OCI-LY1 (cell line): Measurements from ENCODE around the gene DOK6.

Experiments used
- H2AFZ ChIP-seq: fragments of 200-600 bp; sonication (generic), shearing (Covaris generic); 2 replicates; pipeline ENCODE4 v1.6.0; 2014; ENCODE audit warnings: antibody characterized with exemption, mild to moderate bottlenecking, low read length
- H3F3A ChIP-seq: fragments of 200-600 bp; sonication (generic), shearing (Covaris generic); 2 replicates; pipeline ENCODE4 v1.6.0; 2014; ENCODE audit warnings: mild to moderate bottlenecking, antibody characterized with exemption, low read length, moderate library complexity; ENCODE audit not compliant: insufficient read depth
- H3K27ac ChIP-seq: fragments of 200-600 bp; sonication (generic); 2 replicates; pipeline ENCODE4 v1.5.1; 2014; ENCODE audit warnings: low read length, mixed run types, mild to moderate bottlenecking, low read depth; ENCODE audit not compliant: poor library complexity, severe bottlenecking
- H3K27me3 ChIP-seq: fragments of 200-600 bp; sonication (generic); 2 replicates; pipeline ENCODE4 v1.6.0; 2014; ENCODE audit warnings: antibody characterized with exemption, mild to moderate bottlenecking, low read length, moderate library complexity; ENCODE audit not compliant: insufficient read depth
- H3K36me3 ChIP-seq: fragments of 200-600 bp; sonication (generic); 2 replicates; pipeline ENCODE4 v1.6.1; 2014; ENCODE audit warnings: mild to moderate bottlenecking, antibody characterized with exemption, low read length, moderate library complexity, mixed read lengths; ENCODE audit not compliant: insufficient read depth
- H3K4me1 ChIP-seq: fragments of 200-600 bp; sonication (generic); 2 replicates; pipeline ENCODE4 v1.5.1; 2014; ENCODE audit warnings: mild to moderate bottlenecking, low read length, moderate library complexity; ENCODE audit not compliant: insufficient read depth, severe bottlenecking
- H3K4me2 ChIP-seq: fragments of 200-600 bp; sonication (generic), shearing (Covaris generic); 2 replicates; pipeline ENCODE4 v1.6.1; 2014; ENCODE audit warnings: low read length
- H3K4me3 ChIP-seq: fragments of 200-600 bp; sonication (generic); 2 replicates; pipeline ENCODE4 v1.5.1; 2014; ENCODE audit warnings: low read length, low read depth, mild to moderate bottlenecking, mixed read lengths; ENCODE audit not compliant: poor library complexity, severe bottlenecking
- H3K79me2 ChIP-seq: fragments of 200-600 bp; shearing (Covaris generic); 2 replicates; pipeline ENCODE4 v1.6.1; 2016; ENCODE audit warnings: mixed run types, low read length, mixed read lengths; ENCODE audit not compliant: insufficient read depth
- H3K9ac ChIP-seq: fragments of 200-600 bp; sonication (generic), shearing (Covaris generic); 2 replicates; pipeline ENCODE4 v1.6.1; 2014; ENCODE audit warnings: mild to moderate bottlenecking, low read length, mixed read lengths
- H3K9me2 ChIP-seq: fragments of 200-600 bp; sonication (generic), shearing (Covaris generic); 2 replicates; pipeline ENCODE4 v1.6.1; 2014; ENCODE audit warnings: low read depth, mild to moderate bottlenecking, low read length, mixed read lengths
- H3K9me3 ChIP-seq: fragments of 200-600 bp; shearing (Covaris generic); 2 replicates; pipeline ENCODE4 v1.6.1; 2014; ENCODE audit warnings: low read length, mixed read lengths
- H4K20me1 ChIP-seq: fragments of 200-600 bp; sonication (generic), shearing (Covaris generic); 2 replicates; pipeline ENCODE4 v1.6.0; 2016; ENCODE audit warnings: mild to moderate bottlenecking, low read length; ENCODE audit not compliant: insufficient read depth
- EZH2 ChIP-seq: fragments of 200-600 bp; sonication (generic), shearing (Covaris generic); IDR thresholded peaks from 2 replicates; pipeline ENCODE4 v1.8.0; 2017; ENCODE audit warnings: borderline replicate concordance, mixed run types, mild to moderate bottlenecking, antibody characterized with exemption, low read length, moderate library complexity, mixed read lengths
- TF ChIP-seq, protein P1 (sequence below): fragments of 200-600 bp; sonication (generic), shearing (Covaris generic); IDR thresholded peaks from 2 replicates; pipeline ENCODE4 v1.5.1; 2017; ENCODE audit warnings: mild to moderate bottlenecking, antibody characterized with exemption, low read length, moderate library complexity, mixed read lengths

The DOK6 gene

GRCh38 chr18:69723434-69723833 lies 322.7 kb downstream of the DOK6 start:
- TF ChIP-seq, protein P1, sequence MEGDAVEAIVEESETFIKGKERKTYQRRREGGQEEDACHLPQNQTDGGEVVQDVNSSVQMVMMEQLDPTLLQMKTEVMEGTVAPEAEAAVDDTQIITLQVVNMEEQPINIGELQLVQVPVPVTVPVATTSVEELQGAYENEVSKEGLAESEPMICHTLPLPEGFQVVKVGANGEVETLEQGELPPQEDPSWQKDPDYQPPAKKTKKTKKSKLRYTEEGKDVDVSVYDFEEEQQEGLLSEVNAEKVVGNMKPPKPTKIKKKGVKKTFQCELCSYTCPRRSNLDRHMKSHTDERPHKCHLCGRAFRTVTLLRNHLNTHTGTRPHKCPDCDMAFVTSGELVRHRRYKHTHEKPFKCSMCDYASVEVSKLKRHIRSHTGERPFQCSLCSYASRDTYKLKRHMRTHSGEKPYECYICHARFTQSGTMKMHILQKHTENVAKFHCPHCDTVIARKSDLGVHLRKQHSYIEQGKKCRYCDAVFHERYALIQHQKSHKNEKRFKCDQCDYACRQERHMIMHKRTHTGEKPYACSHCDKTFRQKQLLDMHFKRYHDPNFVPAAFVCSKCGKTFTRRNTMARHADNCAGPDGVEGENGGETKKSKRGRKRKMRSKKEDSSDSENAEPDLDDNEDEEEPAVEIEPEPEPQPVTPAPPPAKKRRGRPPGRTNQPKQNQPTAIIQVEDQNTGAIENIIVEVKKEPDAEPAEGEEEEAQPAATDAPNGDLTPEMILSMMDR: no peak
- TF ChIP-seq EZH2: no peak
- Histone ChIP-seq H3K9me2 (no peaks in the 10 kb centered on the region), H3K4me2 (no peak overlapping the region), H3K79me2 (no peaks in the 10 kb centered on the region), H3K36me3 (no peaks in the 10 kb centered on the region), H3K9me3 (0 out of 2 replicates have a peak, but pooled peaks cover 5% of the 10 kb centered on the region), H3K27ac (no peak overlapping the region), H3K9ac (no peak overlapping the region), H3K4me1 (no peaks in the 10 kb centered on the region), H2AFZ (no peak overlapping the region), H3K27me3 (no peaks in the 10 kb centered on the region), H3K4me3 (no peak overlapping the region), H4K20me1 (no peaks in the 10 kb centered on the region), H3F3A (no peaks in the 10 kb centered on the region)

DNA sequence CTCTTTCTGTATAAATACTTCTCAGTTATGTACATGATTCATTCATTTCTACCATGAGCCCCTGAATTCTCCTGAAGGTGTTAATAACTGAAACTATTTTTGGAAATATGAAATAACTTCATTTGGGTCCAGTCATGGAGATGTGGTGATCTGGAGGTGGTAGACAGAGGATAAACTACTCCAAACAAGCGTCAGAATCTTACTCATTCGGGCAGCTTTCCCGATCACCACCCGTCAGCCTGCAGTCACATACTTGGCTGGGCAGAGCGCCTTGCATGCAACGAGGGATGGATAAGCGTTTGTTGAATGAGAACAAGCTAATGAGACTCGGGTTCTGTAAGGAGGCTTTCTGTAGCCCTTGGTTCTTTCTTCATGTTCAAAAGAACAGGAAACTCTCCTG lies 324.3 kb downstream of the DOK6 start:
- no peak for TF ChIP-seq EZH2
- TF ChIP-seq, protein P1: no peak
- no peaks in the 10 kb centered on the region for H3K79me2 ChIP-seq
- H4K20me1 ChIP-seq: no peaks in the 10 kb centered on the region
- H3K36me3 ChIP-seq: no peaks in the 10 kb centered on the region
- no peak overlapping the region for H2AFZ ChIP-seq
- H3F3A ChIP-seq: no peaks in the 10 kb centered on the region
- H3K9ac ChIP-seq: no peak overlapping the region
- no peaks in the 10 kb centered on the region for H3K9me3 ChIP-seq
- H3K4me1 ChIP-seq: no peaks in the 10 kb centered on the region
- no peak overlapping the region for H3K4me2 ChIP-seq
- H3K4me3 ChIP-seq: no peak overlapping the region
- H3K27me3 ChIP-seq: no peaks in the 10 kb centered on the region
- H3K9me2 ChIP-seq: no peaks in the 10 kb centered on the region
- H3K27ac ChIP-seq: no peak overlapping the region

- Histone ChIP-seq H3K4me1 (no peaks in the 10 kb centered on the region), H3K9me2 (no peaks in the 10 kb centered on the region), H3K36me3 (no peaks in the 10 kb centered on the region), H3K79me2 (no peaks in the 10 kb centered on the region), H4K20me1 (no peaks in the 10 kb centered on the region), H3K4me2 (no peak overlapping the region), H3F3A (no peaks in the 10 kb centered on the region), H2AFZ (no peak overlapping the region), H3K27ac (no peak overlapping the region), H3K27me3 (no peaks in the 10 kb centered on the region), H3K4me3 (no peak overlapping the region), H3K9ac (no peak overlapping the region), H3K9me3 (no peaks in the 10 kb centered on the region)
- TF ChIP-seq, protein P1: no peak
- no peak for TF ChIP-seq EZH2
Observed at GRCh38 chr18:69725855-69726508, 325.3 kb downstream of the DOK6 start.
